OCI-LY1 (cell line): ENCODE measurements around the gene INHBC.

Experiments used
- H2AFZ ChIP-seq: fragments of 200-600 bp; sonication (generic), shearing (Covaris generic); 2 replicates; pipeline ENCODE4 v1.6.0; 2014; ENCODE audit warnings: antibody characterized with exemption, mild to moderate bottlenecking, low read length
- H3F3A ChIP-seq: fragments of 200-600 bp; sonication (generic), shearing (Covaris generic); 2 replicates; pipeline ENCODE4 v1.6.0; 2014; ENCODE audit warnings: mild to moderate bottlenecking, antibody characterized with exemption, low read length, moderate library complexity; ENCODE audit not compliant: insufficient read depth
- H3K27ac ChIP-seq: fragments of 200-600 bp; sonication (generic); 2 replicates; pipeline ENCODE4 v1.5.1; 2014; ENCODE audit warnings: low read length, mixed run types, mild to moderate bottlenecking, low read depth; ENCODE audit not compliant: poor library complexity, severe bottlenecking
- H3K27me3 ChIP-seq: fragments of 200-600 bp; sonication (generic); 2 replicates; pipeline ENCODE4 v1.6.0; 2014; ENCODE audit warnings: antibody characterized with exemption, mild to moderate bottlenecking, low read length, moderate library complexity; ENCODE audit not compliant: insufficient read depth
- H3K36me3 ChIP-seq: fragments of 200-600 bp; sonication (generic); 2 replicates; pipeline ENCODE4 v1.6.1; 2014; ENCODE audit warnings: mild to moderate bottlenecking, antibody characterized with exemption, low read length, moderate library complexity, mixed read lengths; ENCODE audit not compliant: insufficient read depth
- H3K4me1 ChIP-seq: fragments of 200-600 bp; sonication (generic); 2 replicates; pipeline ENCODE4 v1.5.1; 2014; ENCODE audit warnings: mild to moderate bottlenecking, low read length, moderate library complexity; ENCODE audit not compliant: insufficient read depth, severe bottlenecking
- H3K4me2 ChIP-seq: fragments of 200-600 bp; sonication (generic), shearing (Covaris generic); 2 replicates; pipeline ENCODE4 v1.6.1; 2014; ENCODE audit warnings: low read length
- H3K4me3 ChIP-seq: fragments of 200-600 bp; sonication (generic); 2 replicates; pipeline ENCODE4 v1.5.1; 2014; ENCODE audit warnings: low read length, low read depth, mild to moderate bottlenecking, mixed read lengths; ENCODE audit not compliant: poor library complexity, severe bottlenecking
- H3K79me2 ChIP-seq: fragments of 200-600 bp; shearing (Covaris generic); 2 replicates; pipeline ENCODE4 v1.6.1; 2016; ENCODE audit warnings: mixed run types, low read length, mixed read lengths; ENCODE audit not compliant: insufficient read depth
- H3K9ac ChIP-seq: fragments of 200-600 bp; sonication (generic), shearing (Covaris generic); 2 replicates; pipeline ENCODE4 v1.6.1; 2014; ENCODE audit warnings: mild to moderate bottlenecking, low read length, mixed read lengths
- H3K9me2 ChIP-seq: fragments of 200-600 bp; sonication (generic), shearing (Covaris generic); 2 replicates; pipeline ENCODE4 v1.6.1; 2014; ENCODE audit warnings: low read depth, mild to moderate bottlenecking, low read length, mixed read lengths
- H3K9me3 ChIP-seq: fragments of 200-600 bp; shearing (Covaris generic); 2 replicates; pipeline ENCODE4 v1.6.1; 2014; ENCODE audit warnings: low read length, mixed read lengths
- H4K20me1 ChIP-seq: fragments of 200-600 bp; sonication (generic), shearing (Covaris generic); 2 replicates; pipeline ENCODE4 v1.6.0; 2016; ENCODE audit warnings: mild to moderate bottlenecking, low read length; ENCODE audit not compliant: insufficient read depth
- EZH2 ChIP-seq: fragments of 200-600 bp; sonication (generic), shearing (Covaris generic); IDR thresholded peaks from 2 replicates; pipeline ENCODE4 v1.8.0; 2017; ENCODE audit warnings: borderline replicate concordance, mixed run types, mild to moderate bottlenecking, antibody characterized with exemption, low read length, moderate library complexity, mixed read lengths
- TF ChIP-seq, protein P1 (sequence below): fragments of 200-600 bp; sonication (generic), shearing (Covaris generic); IDR thresholded peaks from 2 replicates; pipeline ENCODE4 v1.5.1; 2017; ENCODE audit warnings: mild to moderate bottlenecking, antibody characterized with exemption, low read length, moderate library complexity, mixed read lengths

Gene INHBC

GRCh38 chr12:57449375-57449774 is 14.8 kb downstream of the INHBC start:
- Histone ChIP-seq H3K9me2 (no peaks in the 10 kb centered on the region), H3K9ac (no peak overlapping the region), H3K27me3 (no peaks in the 10 kb centered on the region), H3K4me2 (no peak overlapping the region), H2AFZ (no peak overlapping the region), H3K9me3 (no peaks in the 10 kb centered on the region), H3K27ac (no peak overlapping the region), H3K79me2 (no peaks in the 10 kb centered on the region), H3K36me3 (no peaks in the 10 kb centered on the region), H3K4me3 (no peak overlapping the region), H3F3A (no peaks in the 10 kb centered on the region), H4K20me1 (no peaks in the 10 kb centered on the region), H3K4me1 (no peaks in the 10 kb centered on the region)
- TF ChIP-seq, protein P1, sequence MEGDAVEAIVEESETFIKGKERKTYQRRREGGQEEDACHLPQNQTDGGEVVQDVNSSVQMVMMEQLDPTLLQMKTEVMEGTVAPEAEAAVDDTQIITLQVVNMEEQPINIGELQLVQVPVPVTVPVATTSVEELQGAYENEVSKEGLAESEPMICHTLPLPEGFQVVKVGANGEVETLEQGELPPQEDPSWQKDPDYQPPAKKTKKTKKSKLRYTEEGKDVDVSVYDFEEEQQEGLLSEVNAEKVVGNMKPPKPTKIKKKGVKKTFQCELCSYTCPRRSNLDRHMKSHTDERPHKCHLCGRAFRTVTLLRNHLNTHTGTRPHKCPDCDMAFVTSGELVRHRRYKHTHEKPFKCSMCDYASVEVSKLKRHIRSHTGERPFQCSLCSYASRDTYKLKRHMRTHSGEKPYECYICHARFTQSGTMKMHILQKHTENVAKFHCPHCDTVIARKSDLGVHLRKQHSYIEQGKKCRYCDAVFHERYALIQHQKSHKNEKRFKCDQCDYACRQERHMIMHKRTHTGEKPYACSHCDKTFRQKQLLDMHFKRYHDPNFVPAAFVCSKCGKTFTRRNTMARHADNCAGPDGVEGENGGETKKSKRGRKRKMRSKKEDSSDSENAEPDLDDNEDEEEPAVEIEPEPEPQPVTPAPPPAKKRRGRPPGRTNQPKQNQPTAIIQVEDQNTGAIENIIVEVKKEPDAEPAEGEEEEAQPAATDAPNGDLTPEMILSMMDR = no peak
- no peak for TF ChIP-seq EZH2

GRCh38 chr12:57450057-57450456 is 15.5 kb downstream of the INHBC start:
- TF ChIP-seq, protein P1 = no peak
- TF ChIP-seq EZH2 = no peak
- H2AFZ ChIP-seq = no peak overlapping the region
- no peak overlapping the region for H3K27ac ChIP-seq
- no peaks in the 10 kb centered on the region for H3K36me3 ChIP-seq
- H3K4me3 ChIP-seq = no peak overlapping the region
- no peaks in the 10 kb centered on the region for H3K4me1 ChIP-seq
- no peaks in the 10 kb centered on the region for H3K79me2 ChIP-seq
- no peaks in the 10 kb centered on the region for H3K9me2 ChIP-seq
- no peaks in the 10 kb centered on the region for H4K20me1 ChIP-seq
- H3K27me3 ChIP-seq = no peaks in the 10 kb centered on the region
- no peaks in the 10 kb centered on the region for H3F3A ChIP-seq
- H3K9ac ChIP-seq = no peak overlapping the region
- H3K9me3 ChIP-seq = no peaks in the 10 kb centered on the region
- H3K4me2 ChIP-seq = no peak overlapping the region

DNA sequence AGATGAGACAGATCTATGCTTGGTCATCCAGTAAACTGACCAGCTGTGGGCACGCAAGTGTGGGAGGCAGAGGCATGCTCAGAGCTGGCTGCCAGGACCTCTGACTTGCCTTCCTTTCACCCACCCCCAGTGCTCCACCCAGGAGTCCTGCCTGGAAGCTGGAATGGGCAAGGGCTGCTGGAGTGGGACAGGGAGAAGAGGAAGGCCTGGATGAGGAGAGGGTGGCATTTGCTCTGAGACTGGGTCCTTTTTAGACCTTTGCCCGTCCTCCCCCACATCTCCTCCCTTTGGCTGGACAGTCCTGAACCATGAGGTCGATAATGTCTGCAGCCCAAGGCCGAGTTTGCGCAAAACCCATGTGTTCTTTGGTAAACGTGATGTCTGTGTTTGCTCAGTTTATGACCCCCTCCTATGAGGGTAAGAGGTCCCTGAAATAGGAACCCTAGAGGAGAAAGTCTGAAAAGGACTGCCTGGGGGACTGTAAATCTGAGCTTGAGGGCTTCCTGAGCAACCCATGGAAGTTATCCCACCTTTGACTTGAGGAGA is 16.7 kb downstream of the INHBC start:
- Histone ChIP-seq H3K9me3 (no peaks in the 10 kb centered on the region), H3K4me2 (no peak overlapping the region), H3K9me2 (no peaks in the 10 kb centered on the region), H3K4me1 (peaks cover 9% of the 10 kb centered on the region), H3K4me3 (no peak overlapping the region), H4K20me1 (no peaks in the 10 kb centered on the region), H2AFZ (no peak overlapping the region), H3K27ac (no peak overlapping the region), H3K9ac (no peak overlapping the region), H3F3A (no peaks in the 10 kb centered on the region), H3K27me3 (no peaks in the 10 kb centered on the region), H3K36me3 (no peaks in the 10 kb centered on the region), H3K79me2 (no peaks in the 10 kb centered on the region)
- TF ChIP-seq, protein P1 = no peak
- no peak for TF ChIP-seq EZH2
